Endodermal cell (in vitro differentiated cells): ENCODE data around the gene TANK. TPM values are rescaled to one million over a fixed set of nuclear protein-coding genes. Genes with fewer than 3 reads are reported as not detected.
"Not testable (repeated sequence)": the region's sequence is repeated elsewhere in the genome, so short reads cannot be mapped to it uniquely, and the experiment has no call there.

Experiments
- DNase-seq: peaks from one replicate; pipeline ENCODE4 v3.0.0-alpha.2; 2017
- H3K27ac ChIP-seq: 2 replicates; pipeline ENCODE4 v1.5.1; 2013; ENCODE audit warnings: mild to moderate bottlenecking, low read depth, low read length, moderate library complexity
- H3K27me3 ChIP-seq: 2 replicates; pipeline ENCODE4 v1.6.1; 2013; ENCODE audit warnings: mild to moderate bottlenecking, low read length, moderate library complexity; ENCODE audit not compliant: insufficient read depth, control insufficient read depth, poor library complexity, severe bottlenecking
- H3K36me3 ChIP-seq: 2 replicates; pipeline ENCODE4 v1.7.0; 2013; ENCODE audit warnings: mild to moderate bottlenecking, low read length, moderate library complexity; ENCODE audit not compliant: control insufficient read depth, insufficient read depth
- H3K4me1 ChIP-seq: one replicate; pipeline ENCODE4 v1.7.0; 2013; ENCODE audit warnings: low read length; ENCODE audit not compliant: control insufficient read depth, insufficient read depth
- H3K4me3 ChIP-seq: 2 replicates; pipeline ENCODE4 v1.5.1; 2013; ENCODE audit warnings: mild to moderate bottlenecking, low read length, moderate library complexity
- H3K9ac ChIP-seq: 2 replicates; pipeline ENCODE4 v1.6.1; 2013; ENCODE audit warnings: mild to moderate bottlenecking, low read length, moderate library complexity; ENCODE audit not compliant: poor library complexity, severe bottlenecking; ENCODE audit errors: extremely low read depth
- H3K9me3 ChIP-seq: 2 replicates; pipeline ENCODE4 v1.6.1; 2013; ENCODE audit warnings: mild to moderate bottlenecking, low read length, moderate library complexity; ENCODE audit not compliant: control insufficient read depth
- H3K27ac Mint-ChIP-seq: 2 replicates; pipeline ENCODE4 v1.8.0; 2020; ENCODE audit warnings: mixed read lengths
- H3K27me3 Mint-ChIP-seq: 2 replicates; pipeline ENCODE4 v1.8.0; 2021; ENCODE audit warnings: mild to moderate bottlenecking, mixed read lengths; ENCODE audit not compliant: insufficient read depth
- H3K36me3 Mint-ChIP-seq: 2 replicates; pipeline ENCODE4 v1.8.0; 2020; ENCODE audit warnings: low read depth, mixed read lengths
- H3K4me1 Mint-ChIP-seq: 2 replicates; pipeline ENCODE4 v1.8.0; 2020; ENCODE audit warnings: mixed read lengths
- H3K4me3 Mint-ChIP-seq: 2 replicates; pipeline ENCODE4 v1.8.0; 2020; ENCODE audit warnings: mild to moderate bottlenecking, moderate library complexity, mixed read lengths
- H3K9me3 Mint-ChIP-seq: 2 replicates; pipeline ENCODE4 v1.8.0; 2020; ENCODE audit warnings: mild to moderate bottlenecking, mixed read lengths
- CTCF ChIP-seq: fragments of 200-600 bp; sonication (generic); conservative IDR thresholded peaks from 2 replicates; pipeline ENCODE4 v1.5.0; 2021; ENCODE audit warnings: antibody characterized with exemption, mild to moderate bottlenecking
- WGBS, 2 experiments: methylation state at CpG; one replicate each; pipeline versions ENCODE4 v1.1.5 to v1.1.7; 2013; ENCODE audit warnings: missing lambda C conversion rate in 2 of 2, mixed read lengths in 1 of 2; ENCODE audit not compliant: insufficient coverage in 1 of 2, insufficient read length in 1 of 2; 5-methylcytosine and 5-hydroxymethylcytosine counted together
- total RNA-seq, 2 donors: library from RNA; stranded (reverse); fragmentation: NEBNext Ultra II Directional in 1 of 2; extraction: Animal tissue kit (Norgen Biotek cat#: 25700) in 1 of 2; gene quantifications; 2 replicates in 1 of 2; 3 replicates in 1 of 2; pipeline ENCODE4 v1.2.1, GENCODE V29; 2021

Gene TANK
- total RNA-seq, 2 donors from 2014 or later, result 22.4 to 33.2 TPM

DNA sequence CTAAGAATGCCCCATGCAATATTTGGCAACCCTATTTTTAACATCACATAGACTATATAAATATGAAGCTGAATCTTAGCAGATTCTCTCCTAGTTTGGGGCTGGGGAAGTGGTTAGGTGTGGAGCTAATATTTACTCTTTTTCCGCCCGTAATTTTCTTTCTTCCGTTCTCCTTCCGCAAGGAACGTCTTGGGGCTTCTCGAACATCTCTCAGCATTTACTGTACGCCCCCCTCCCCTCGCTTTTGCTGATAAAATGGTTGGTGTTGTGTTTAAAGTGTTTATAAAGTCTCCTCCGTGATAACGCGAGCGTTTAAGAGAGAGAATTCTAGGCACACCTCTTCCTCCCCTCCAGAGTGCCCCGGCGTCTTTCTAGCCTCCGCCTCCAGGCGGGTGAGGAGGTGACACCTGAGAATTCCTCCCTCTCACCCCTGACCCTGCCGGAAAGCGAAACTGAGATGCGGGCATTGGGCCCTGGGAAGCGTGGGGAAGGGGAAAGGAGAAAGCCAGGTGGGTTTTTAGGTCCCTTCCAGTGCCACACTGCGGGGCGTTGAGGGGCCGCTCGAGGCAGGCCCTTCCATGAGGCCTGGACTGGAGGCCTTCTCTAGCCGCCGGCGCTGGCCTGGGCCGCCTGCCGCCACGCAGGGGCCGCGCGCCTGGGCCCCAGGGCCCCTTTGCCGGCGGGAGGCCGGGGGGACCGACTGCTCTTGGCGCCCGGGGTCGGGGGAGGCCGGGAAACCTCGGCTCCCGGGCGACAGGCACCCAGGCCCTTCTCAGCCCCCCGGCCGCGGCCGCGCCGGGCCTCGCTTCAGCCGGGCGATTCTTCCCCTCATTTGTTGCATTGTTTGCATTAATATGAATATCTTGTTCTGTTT, 84.4 kb downstream of the TANK start:
- Mint-ChIP-seq H3K27ac (peak overlapping the region; percentile 90), H3K4me1 (peaks cover 47% of the 10 kb centered on the region), H3K4me3 (peak overlapping the region; percentile 61), H3K27me3 (peaks cover 19% of the 10 kb centered on the region)
- Histone ChIP-seq H3K27me3 (peaks cover 12% of the 10 kb centered on the region), H3K4me1 (peaks cover 24% of the 10 kb centered on the region), H3K4me3 (peak overlapping the region; percentile 84), H3K9ac (peak overlapping the region; percentile 64)
- 3% methylated on average over 31 of the region's 53 CpGs; no CpG with 5 or more reads in 1 of the 2 experiments for WGBS, 2 experiments
- not testable (repeated sequence) for H3K9me3 ChIP-seq, H3K36me3 ChIP-seq, H3K27ac ChIP-seq, H3K36me3 Mint-ChIP-seq, H3K9me3 Mint-ChIP-seq
- DNase-seq, result peak; percentile 91
- peak; percentile 21 for TF ChIP-seq CTCF

DNA sequence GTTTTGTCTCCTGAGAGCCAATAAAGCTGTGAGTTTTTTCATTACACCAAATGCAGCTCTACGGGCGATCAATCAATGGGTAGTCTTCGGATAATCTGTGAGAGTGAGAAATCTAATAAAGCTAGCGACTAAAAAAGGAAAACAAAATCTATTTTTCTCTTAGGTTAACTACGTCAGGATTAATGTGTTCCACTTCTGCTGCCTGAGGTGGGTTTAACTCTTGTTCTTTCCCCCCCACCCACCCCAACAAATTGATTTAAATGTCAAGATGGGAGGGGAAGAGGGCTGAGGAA, 85.0 kb downstream of the TANK start:
- peaks cover 24% of the 10 kb centered on the region for H3K4me1 ChIP-seq
- no peak for TF ChIP-seq CTCF
- peak; percentile 35 for DNase-seq
- H3K4me3 ChIP-seq, result peak overlapping the region; percentile 84
- Mint-ChIP-seq H3K9me3 (no peaks in the 10 kb centered on the region), H3K27me3 (peaks cover 15% of the 10 kb centered on the region), H3K27ac (peak overlapping the region; percentile 90), H3K4me3 (peak overlapping the region; percentile 61), H3K4me1 (peaks cover 47% of the 10 kb centered on the region), H3K36me3 (no peaks in the 10 kb centered on the region)
- no peaks in the 10 kb centered on the region for H3K36me3 ChIP-seq
- H3K9ac ChIP-seq, result peak overlapping the region; percentile 64
- H3K27ac ChIP-seq, result no peak overlapping the region
- 21 to 26% methylated on average over 3 to 5 of the region's 5 CpGs for WGBS, 2 experiments
- no peaks in the 10 kb centered on the region for H3K9me3 ChIP-seq
- H3K27me3 ChIP-seq, result peaks cover 12% of the 10 kb centered on the region

DNA sequence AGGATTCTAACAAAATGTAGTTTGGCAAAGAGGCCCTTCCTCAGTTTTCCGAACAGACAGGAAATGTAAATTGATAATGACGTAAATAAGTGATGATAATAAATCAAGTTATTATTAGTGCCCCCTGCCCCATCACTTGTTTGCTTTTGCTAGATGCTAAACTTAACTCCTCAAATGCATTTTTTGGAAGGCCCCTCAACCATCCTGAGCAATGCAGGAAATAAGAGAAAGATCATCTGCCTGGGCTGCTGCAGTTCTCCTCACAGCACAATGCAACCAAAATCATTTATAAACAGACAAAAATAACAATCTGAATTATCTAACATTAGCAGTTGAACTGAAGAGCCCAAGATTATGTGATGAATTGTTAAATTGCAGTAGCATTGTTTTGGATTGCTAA, 85.4 kb downstream of the TANK start:
- H3K9me3 Mint-ChIP-seq, result no peaks in the 10 kb centered on the region
- H3K27ac Mint-ChIP-seq, result peak overlapping the region; percentile 90
- TF ChIP-seq CTCF, result no peak
- H3K9ac ChIP-seq, result peak overlapping the region; percentile 33
- WGBS, 2 experiments, result 72% methylated on average over 2 of the region's 2 CpGs; no CpG with 5 or more reads in 1 of the 2 experiments
- H3K27ac ChIP-seq, result no peak overlapping the region
- H3K9me3 ChIP-seq, result no peaks in the 10 kb centered on the region
- H3K4me3 Mint-ChIP-seq, result peak overlapping the region; percentile 61
- H3K36me3 Mint-ChIP-seq, result no peaks in the 10 kb centered on the region
- DNase-seq, result no peak
- H3K4me3 ChIP-seq, result peak overlapping the region; percentile 84
- peaks cover 24% of the 10 kb centered on the region for H3K4me1 ChIP-seq
- H3K36me3 ChIP-seq, result no peaks in the 10 kb centered on the region
- H3K27me3 Mint-ChIP-seq, result peaks cover 10% of the 10 kb centered on the region
- H3K4me1 Mint-ChIP-seq, result peaks cover 47% of the 10 kb centered on the region
- peaks cover 10% of the 10 kb centered on the region for H3K27me3 ChIP-seq
